ENCODE results near the gene SBSN. TPM values are rescaled to one million over a fixed set of nuclear protein-coding genes. Genes with fewer than 3 reads are reported as not detected.
A peak's percentile ranks its signal among the peaks of the same experiment; 100 is the strongest.

SBSN gene
- total RNA-seq, 1 donor, result 4.1 TPM

DNA sequence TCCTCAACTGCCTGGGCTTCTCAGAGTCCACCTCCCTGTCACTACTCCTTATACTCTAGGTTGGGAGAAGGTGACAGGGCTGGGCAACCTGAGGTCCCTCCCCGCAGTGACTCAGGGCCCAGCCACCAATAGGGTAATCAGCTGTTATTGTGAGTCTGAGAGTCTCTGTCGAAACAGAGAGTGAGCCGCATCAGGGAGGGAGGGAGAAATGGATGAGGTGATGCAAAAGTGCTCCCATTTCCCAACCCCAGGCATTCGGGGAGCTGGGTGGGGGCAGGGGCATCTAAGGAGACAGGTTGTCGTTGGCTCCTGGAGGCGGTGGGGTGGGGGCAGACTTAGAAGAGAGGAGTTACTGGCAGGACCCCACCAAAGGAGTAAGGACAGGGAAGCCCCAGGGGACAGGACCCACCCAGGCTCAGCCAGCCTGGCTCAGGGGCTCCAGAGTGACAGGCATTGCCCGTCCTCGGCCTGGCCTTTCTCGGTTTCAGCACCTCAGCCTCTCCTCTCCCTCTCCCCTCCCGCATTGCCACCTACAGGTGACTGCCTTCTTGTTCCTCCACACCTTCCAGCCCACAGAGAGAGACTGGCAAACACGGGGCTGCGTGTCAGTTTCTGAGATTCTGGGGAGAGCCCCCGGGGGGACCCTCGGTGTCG lies 14.4 kb downstream of the SBSN start, which contains the start of gene DMKN:
DMKN (minus strand) TSS at position 22 of the 654 bp plus-strand sequence. CDS start 174 bp downstream, outside the sequence.
- no peak within 1 kb of the TSS for H3K4me3 ChIP-seq (ENCODE audit: low read depth, low read length)
- TF ChIP-seq CTCF (IDR thresholded peaks at IDR 0.05; ENCODE audit: insufficient read depth, low read length), result no peak
- DNase-seq (ENCODE audit: low read depth), result peak; percentile 59

GRCh38 chr19:35512831-35513627 lies 15.1 kb downstream of the SBSN start:
- H3K4me3 ChIP-seq (ENCODE audit: low read depth, low read length), result no peak overlapping the region
- no peak for DNase-seq (ENCODE audit: low read depth)
- no peak for TF ChIP-seq CTCF (IDR thresholded peaks at IDR 0.05; ENCODE audit: insufficient read depth, low read length)

- TF ChIP-seq CTCF (IDR thresholded peaks at IDR 0.05; ENCODE audit: insufficient read depth, low read length), result no peak
- DNase-seq (ENCODE audit: low read depth), result no peak
- H3K4me3 ChIP-seq (ENCODE audit: low read depth, low read length), result no peak overlapping the region
These were observed 16.8 kb downstream of the SBSN start for GRCh38 chr19:35511337-35511736.

- no peak for TF ChIP-seq CTCF (IDR thresholded peaks at IDR 0.05; ENCODE audit: insufficient read depth, low read length)
- DNase-seq (ENCODE audit: low read depth), result no peak
- H3K4me3 ChIP-seq (ENCODE audit: low read depth, low read length), result no peak overlapping the region
These were observed 17.5 kb downstream of the SBSN start for GRCh38 chr19:35510626-35510964.

- peak overlapping the region; percentile 48 for H3K4me3 ChIP-seq (ENCODE audit: low read depth, low read length)
- DNase-seq (ENCODE audit: low read depth), result peak; percentile 38
These were observed 18.1 kb downstream of the SBSN start for GRCh38 chr19:35509861-35510625.

More at GRCh38 chr19:35509861-35510625, 18.1 kb downstream of the SBSN start:
- TF ChIP-seq CTCF (IDR thresholded peaks at IDR 0.05; ENCODE audit: insufficient read depth, low read length), result peak; percentile 90

Data from fibroblast of the aortic adventitia (primary cell).